OCI-LY3 (cell line): ENCODE results near the gene ARHGAP10.

Source experiments
- CTCF ChIP-seq: fragments of 200-600, 300-600 bp; sonication (generic); IDR thresholded peaks from 2 replicates; pipeline ENCODE4 v1.5.1; 2014; ENCODE audit warnings: antibody characterized with exemption, low read length, low read depth
- EZH2phosphoT487 ChIP-seq: fragments of 200-600 bp; shearing (Covaris generic); IDR thresholded peaks from 2 replicates; pipeline ENCODE4 v1.6.1; 2018; ENCODE audit warnings: antibody characterized with exemption, mixed run types, low read depth

DNA sequence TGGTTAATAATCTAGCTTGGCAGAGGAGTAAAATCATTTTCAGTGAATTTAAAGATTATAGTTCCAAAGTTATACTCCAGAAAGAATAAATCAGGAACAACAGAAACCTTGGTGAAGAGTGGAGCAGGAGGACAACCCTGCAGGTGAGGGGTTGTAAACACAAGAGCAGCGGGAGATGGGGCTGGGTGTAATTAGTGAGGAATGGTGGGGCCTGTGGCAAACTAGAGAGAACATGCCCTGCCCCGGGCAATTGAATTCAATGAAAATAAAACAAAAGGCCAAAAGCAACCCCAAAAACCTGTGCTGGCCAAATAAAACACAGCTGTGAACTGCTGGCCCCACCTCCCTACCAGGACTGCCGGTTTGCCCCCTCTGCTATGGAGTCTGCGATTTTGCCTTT is 385.1 kb downstream of the ARHGAP10 start:
- TF ChIP-seq CTCF (no peak), EZH2phosphoT487 (no peak)
